HL-60 (cell line): Measurements from ENCODE around the gene ZBTB21.

Source experiments
- DNase-seq, 2 experiments: peaks; one replicate each; pipeline ENCODE4 v3.0.0-alpha.2; 2010 to 2020; ENCODE audit warnings: low read depth in 1 of 2, low spot score in 1 of 2
- H3K27ac ChIP-seq: fragments of 250-450 bp; sonication (Bioruptor Pico); replicated peaks from 2 replicates; pipeline ENCODE4 v1.5.1; 2020; ENCODE audit warnings: mild to moderate bottlenecking, moderate library complexity
- H3K27me3 ChIP-seq: fragments of 250-450 bp; sonication (Bioruptor Pico); 2 replicates; pipeline ENCODE4 v1.5.1; 2021; ENCODE audit warnings: mild to moderate bottlenecking, moderate library complexity; ENCODE audit not compliant: insufficient read depth, poor library complexity, severe bottlenecking
- H3K4me3 ChIP-seq: replicated peaks from 2 replicates; pipeline ENCODE4 v1.5.1; 2011; ENCODE audit warnings: mild to moderate bottlenecking, control low read depth, low read length; ENCODE audit not compliant: insufficient read depth
- CTCF ChIP-seq: IDR thresholded peaks from one replicate; pipeline ENCODE4 v1.5.1; 2011; ENCODE audit warnings: low read length, control low read depth, inconsistent platforms; ENCODE audit not compliant: insufficient read depth
- GABPA ChIP-seq: IDR thresholded peaks from 2 replicates; pipeline ENCODE4 v1.6.1; 2012; ENCODE audit warnings: low read depth
- POLR2AphosphoS5 ChIP-seq: IDR thresholded peaks from 2 replicates; pipeline ENCODE4 v1.6.1; 2012; ENCODE audit warnings: low read depth
- REST ChIP-seq: IDR thresholded peaks from 2 replicates; pipeline ENCODE4 v1.6.1; 2012; ENCODE audit warnings: low read depth; ENCODE audit not compliant: insufficient replicate concordance
- SPI1 ChIP-seq: IDR thresholded peaks from 2 replicates; pipeline ENCODE4 v1.6.1; 2012; ENCODE audit warnings: low read depth, mild to moderate bottlenecking, borderline replicate concordance

The ZBTB21 gene

DNA sequence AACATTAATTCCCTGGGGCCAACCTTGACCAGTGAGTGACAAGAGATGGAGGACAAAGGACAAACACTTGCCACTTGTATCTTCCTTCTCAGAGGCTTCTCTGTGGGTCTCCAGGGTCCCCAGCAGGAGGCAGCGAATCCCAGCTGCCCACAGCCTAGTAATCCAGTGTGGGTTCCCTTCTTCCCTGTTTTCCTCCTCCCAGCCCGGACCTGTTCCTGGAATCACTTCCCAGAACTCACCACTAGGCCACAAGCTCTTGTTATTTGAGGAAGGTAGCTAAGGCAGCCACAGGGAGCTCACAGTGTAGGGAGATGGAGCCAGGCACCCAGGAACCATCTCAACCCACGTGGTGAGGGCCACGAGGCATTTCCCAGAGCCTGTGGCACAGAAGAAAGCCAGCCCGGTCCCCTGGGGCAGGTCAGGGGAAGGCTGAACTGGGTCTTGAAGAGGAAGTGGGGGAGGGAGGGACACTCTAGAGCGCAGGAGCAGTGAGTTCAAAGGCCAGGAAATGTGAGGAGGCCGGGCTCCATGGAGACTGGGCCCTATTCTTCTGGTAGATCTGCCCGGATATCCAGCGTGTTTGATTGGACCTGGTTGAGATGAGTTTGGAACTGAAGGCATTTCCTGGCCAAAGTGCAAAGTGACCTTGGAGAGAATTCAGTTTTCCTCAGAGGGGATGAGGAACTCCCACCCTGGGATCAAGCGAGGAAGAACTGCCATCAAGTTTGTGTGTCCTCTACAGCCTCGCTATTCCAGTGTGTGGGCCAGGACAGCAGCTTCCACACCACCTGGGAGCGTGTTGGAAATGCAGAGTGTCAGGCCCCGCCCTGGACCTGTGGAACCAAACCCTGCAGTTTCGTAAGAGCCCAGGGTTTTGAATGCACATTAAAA lies 36.1 kb downstream of the ZBTB21 start:
- DNase-seq, result peak; percentile 55 to 73

DNA sequence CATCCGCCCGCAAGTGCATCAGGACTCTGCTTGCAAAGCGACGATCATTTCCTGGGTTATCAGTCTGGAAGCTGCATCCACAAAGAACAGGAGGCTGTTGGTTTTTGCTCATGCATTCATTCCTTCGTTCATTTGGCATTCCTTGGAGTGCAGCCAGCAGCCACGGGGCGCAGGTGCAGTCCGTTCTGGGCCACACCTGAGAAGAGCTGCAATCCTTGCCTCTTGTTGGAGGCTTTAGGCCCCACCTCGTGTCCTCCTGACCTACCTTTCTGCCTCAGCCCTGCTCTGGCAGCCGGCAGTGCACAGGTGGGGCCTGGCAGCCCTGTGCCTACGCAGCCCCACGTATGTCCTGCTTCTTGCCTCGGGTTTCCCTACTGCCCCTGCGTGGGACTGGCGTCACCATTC lies 36.7 kb downstream of the ZBTB21 start:
- DNase-seq, result no peak
- Histone ChIP-seq H3K27me3 (no peaks in the 10 kb centered on the region), H3K27ac (no peak overlapping the region), H3K4me3 (no peak overlapping the region)
- no peak for TF ChIP-seq GABPA
- no peak for TF ChIP-seq REST
- TF ChIP-seq CTCF, result no peak
- no peak for TF ChIP-seq SPI1
- TF ChIP-seq POLR2AphosphoS5, result no peak

More for the DNA sequence above, 36.1 kb downstream of the ZBTB21 start:
- H3K27me3 ChIP-seq, result no peaks in the 10 kb centered on the region
- TF ChIP-seq REST (peak; percentile 27), SPI1 (peak; percentile 77), CTCF (no peak)
- no peak overlapping the region for H3K27ac ChIP-seq
- H3K4me3 ChIP-seq, result no peak overlapping the region

DNA sequence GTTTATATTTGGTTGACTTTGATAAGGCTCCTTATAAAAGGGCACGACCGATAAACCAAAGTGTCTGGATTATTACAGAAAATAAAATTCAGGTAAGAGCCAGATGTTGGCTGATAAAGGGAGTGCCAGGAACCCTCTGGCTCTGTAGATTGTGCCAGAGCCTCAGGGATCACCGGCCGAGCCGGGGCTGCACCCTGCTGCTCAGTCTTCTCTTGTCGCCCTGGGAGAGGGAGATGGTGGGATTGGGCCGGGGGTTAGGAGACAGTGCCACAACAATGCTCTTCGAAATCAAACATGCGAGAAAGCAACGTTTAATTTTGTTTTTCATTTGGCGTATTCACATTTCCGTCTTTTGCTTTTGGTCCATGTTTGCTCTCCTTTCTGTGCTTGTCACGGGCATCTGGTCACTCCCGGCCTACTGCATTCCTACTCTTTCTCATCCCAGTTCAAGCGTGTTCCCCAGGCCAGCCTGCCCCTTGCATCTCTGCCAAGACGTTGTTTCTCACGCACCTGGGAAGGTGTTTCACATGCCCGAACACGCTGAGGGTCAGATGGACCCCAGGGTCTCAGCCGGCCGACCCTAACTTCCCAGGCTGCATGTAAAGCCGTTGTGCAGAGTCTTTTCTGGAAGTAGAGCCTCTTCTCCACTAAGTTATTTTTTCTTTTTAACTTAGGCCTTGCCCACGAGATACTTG lies 37.5 kb downstream of the ZBTB21 start:
- Histone ChIP-seq H3K27ac (no peak overlapping the region), H3K27me3 (no peaks in the 10 kb centered on the region), H3K4me3 (no peak overlapping the region)
- DNase-seq, result no peak
- TF ChIP-seq POLR2AphosphoS5, result no peak
- no peak for TF ChIP-seq CTCF
- TF ChIP-seq REST, result no peak
- TF ChIP-seq SPI1, result no peak
- no peak for TF ChIP-seq GABPA
